ENCODE data around the gene CCDC50.

The CCDC50 gene

GRCh38 chr3:191298846-191299245 lies 30.3 kb upstream of the CCDC50 start:
- no peaks in the 10 kb centered on the region for H3K36me3 ChIP-seq (ENCODE audit: control insufficient read depth, insufficient read depth, low read length)
- no peaks in the 10 kb centered on the region for H3K9me3 ChIP-seq (ENCODE audit: control insufficient read depth, insufficient read depth, low read length)
- no peaks in the 10 kb centered on the region for H3K27me3 ChIP-seq (ENCODE audit: control insufficient read depth, insufficient read depth, low read length)
- no peak overlapping the region for H3K27ac ChIP-seq (ENCODE audit: low read depth, low read length)
- no peak overlapping the region for H3K4me3 ChIP-seq (ENCODE audit: low read depth, low read length)
- no peak overlapping the region for H3K9ac ChIP-seq (ENCODE audit: low read depth, low read length)
- H3K4me1 ChIP-seq (ENCODE audit: control insufficient read depth, insufficient read depth, low read length), result peaks cover 13% of the 10 kb centered on the region

- Histone ChIP-seq H3K27me3 (ENCODE audit: control insufficient read depth, insufficient read depth, low read length) (no peaks in the 10 kb centered on the region), H3K4me1 (ENCODE audit: control insufficient read depth, insufficient read depth, low read length) (peaks cover 13% of the 10 kb centered on the region), H3K27ac (ENCODE audit: low read depth, low read length) (no peak overlapping the region), H3K9me3 (ENCODE audit: control insufficient read depth, insufficient read depth, low read length) (no peaks in the 10 kb centered on the region), H3K9ac (ENCODE audit: low read depth, low read length) (no peak overlapping the region), H3K4me3 (ENCODE audit: low read depth, low read length) (no peak overlapping the region), H3K36me3 (ENCODE audit: control insufficient read depth, insufficient read depth, low read length) (no peaks in the 10 kb centered on the region)
Measured at GRCh38 chr3:191300422-191300821, 28.8 kb upstream of the CCDC50 start.

- Histone ChIP-seq H3K4me1 (ENCODE audit: control insufficient read depth, insufficient read depth, low read length) (peaks cover 13% of the 10 kb centered on the region), H3K9ac (ENCODE audit: low read depth, low read length) (no peak overlapping the region), H3K27ac (ENCODE audit: low read depth, low read length) (no peak overlapping the region)
Measured at GRCh38 chr3:191301017-191301416, 28.2 kb upstream of the CCDC50 start.

GRCh38 chr3:191301782-191302411 lies 27.3 kb upstream of the CCDC50 start:
- H3K9me3 ChIP-seq (ENCODE audit: control insufficient read depth, insufficient read depth, low read length), result no peaks in the 10 kb centered on the region
- no peak overlapping the region for H3K27ac ChIP-seq (ENCODE audit: low read depth, low read length)
- H3K9ac ChIP-seq (ENCODE audit: low read depth, low read length), result no peak overlapping the region
- peaks cover 13% of the 10 kb centered on the region for H3K4me1 ChIP-seq (ENCODE audit: control insufficient read depth, insufficient read depth, low read length)
- H3K27me3 ChIP-seq (ENCODE audit: control insufficient read depth, insufficient read depth, low read length), result no peaks in the 10 kb centered on the region
- no peak overlapping the region for H3K4me3 ChIP-seq (ENCODE audit: low read depth, low read length)
- H3K36me3 ChIP-seq (ENCODE audit: control insufficient read depth, insufficient read depth, low read length), result no peaks in the 10 kb centered on the region

More at GRCh38 chr3:191301017-191301416, 28.2 kb upstream of the CCDC50 start:
- no peaks in the 10 kb centered on the region for H3K9me3 ChIP-seq (ENCODE audit: control insufficient read depth, insufficient read depth, low read length)
- no peaks in the 10 kb centered on the region for H3K27me3 ChIP-seq (ENCODE audit: control insufficient read depth, insufficient read depth, low read length)
- no peaks in the 10 kb centered on the region for H3K36me3 ChIP-seq (ENCODE audit: control insufficient read depth, insufficient read depth, low read length)
- H3K4me3 ChIP-seq (ENCODE audit: low read depth, low read length), result no peak overlapping the region

GRCh38 chr3:191302451-191302850 lies 26.7 kb upstream of the CCDC50 start:
- H3K4me1 ChIP-seq (ENCODE audit: control insufficient read depth, insufficient read depth, low read length), result peaks cover 13% of the 10 kb centered on the region
- H3K27ac ChIP-seq (ENCODE audit: low read depth, low read length), result no peak overlapping the region
- no peak overlapping the region for H3K4me3 ChIP-seq (ENCODE audit: low read depth, low read length)
- no peaks in the 10 kb centered on the region for H3K36me3 ChIP-seq (ENCODE audit: control insufficient read depth, insufficient read depth, low read length)
- no peak overlapping the region for H3K9ac ChIP-seq (ENCODE audit: low read depth, low read length)
- H3K9me3 ChIP-seq (ENCODE audit: control insufficient read depth, insufficient read depth, low read length), result no peaks in the 10 kb centered on the region
- H3K27me3 ChIP-seq (ENCODE audit: control insufficient read depth, insufficient read depth, low read length), result no peaks in the 10 kb centered on the region

- Histone ChIP-seq H3K4me1 (ENCODE audit: control insufficient read depth, insufficient read depth, low read length) (peaks cover 13% of the 10 kb centered on the region), H3K4me3 (ENCODE audit: low read depth, low read length) (no peak overlapping the region), H3K9me3 (ENCODE audit: control insufficient read depth, insufficient read depth, low read length) (no peaks in the 10 kb centered on the region), H3K36me3 (ENCODE audit: control insufficient read depth, insufficient read depth, low read length) (no peaks in the 10 kb centered on the region), H3K27ac (ENCODE audit: low read depth, low read length) (no peak overlapping the region), H3K27me3 (ENCODE audit: control insufficient read depth, insufficient read depth, low read length) (no peaks in the 10 kb centered on the region), H3K9ac (ENCODE audit: low read depth, low read length) (no peak overlapping the region)
Measured at GRCh38 chr3:191303596-191303995, 25.6 kb upstream of the CCDC50 start.

GRCh38 chr3:191306428-191306827 lies 22.8 kb upstream of the CCDC50 start:
- no peaks in the 10 kb centered on the region for H3K36me3 ChIP-seq (ENCODE audit: control insufficient read depth, insufficient read depth, low read length)
- no peaks in the 10 kb centered on the region for H3K9me3 ChIP-seq (ENCODE audit: control insufficient read depth, insufficient read depth, low read length)
- peaks cover 13% of the 10 kb centered on the region for H3K4me1 ChIP-seq (ENCODE audit: control insufficient read depth, insufficient read depth, low read length)
- no peaks in the 10 kb centered on the region for H3K27me3 ChIP-seq (ENCODE audit: control insufficient read depth, insufficient read depth, low read length)
- no peak overlapping the region for H3K9ac ChIP-seq (ENCODE audit: low read depth, low read length)
- H3K27ac ChIP-seq (ENCODE audit: low read depth, low read length), result no peak overlapping the region
- H3K4me3 ChIP-seq (ENCODE audit: low read depth, low read length), result no peak overlapping the region

- no peaks in the 10 kb centered on the region for H3K9me3 ChIP-seq (ENCODE audit: control insufficient read depth, insufficient read depth, low read length)
- no peak overlapping the region for H3K27ac ChIP-seq (ENCODE audit: low read depth, low read length)
- no peak overlapping the region for H3K4me3 ChIP-seq (ENCODE audit: low read depth, low read length)
- H3K36me3 ChIP-seq (ENCODE audit: control insufficient read depth, insufficient read depth, low read length), result no peaks in the 10 kb centered on the region
- peaks cover 6% of the 10 kb centered on the region for H3K4me1 ChIP-seq (ENCODE audit: control insufficient read depth, insufficient read depth, low read length)
- no peaks in the 10 kb centered on the region for H3K27me3 ChIP-seq (ENCODE audit: control insufficient read depth, insufficient read depth, low read length)
- H3K9ac ChIP-seq (ENCODE audit: low read depth, low read length), result no peak overlapping the region
Measured at GRCh38 chr3:191307341-191307740, 21.9 kb upstream of the CCDC50 start.

GRCh38 chr3:191313296-191313695 lies 15.9 kb upstream of the CCDC50 start:
- Histone ChIP-seq H3K36me3 (ENCODE audit: control insufficient read depth, insufficient read depth, low read length) (no peaks in the 10 kb centered on the region), H3K27ac (ENCODE audit: low read depth, low read length) (no peak overlapping the region), H3K9ac (ENCODE audit: low read depth, low read length) (no peak overlapping the region), H3K4me1 (ENCODE audit: control insufficient read depth, insufficient read depth, low read length) (no peaks in the 10 kb centered on the region), H3K4me3 (ENCODE audit: low read depth, low read length) (no peak overlapping the region), H3K9me3 (ENCODE audit: control insufficient read depth, insufficient read depth, low read length) (no peaks in the 10 kb centered on the region), H3K27me3 (ENCODE audit: control insufficient read depth, insufficient read depth, low read length) (no peaks in the 10 kb centered on the region)

GRCh38 chr3:191314109-191314728 lies 15.0 kb upstream of the CCDC50 start:
- Histone ChIP-seq H3K9me3 (ENCODE audit: control insufficient read depth, insufficient read depth, low read length) (no peaks in the 10 kb centered on the region), H3K36me3 (ENCODE audit: control insufficient read depth, insufficient read depth, low read length) (no peaks in the 10 kb centered on the region), H3K9ac (ENCODE audit: low read depth, low read length) (no peak overlapping the region), H3K27me3 (ENCODE audit: control insufficient read depth, insufficient read depth, low read length) (no peaks in the 10 kb centered on the region), H3K4me1 (ENCODE audit: control insufficient read depth, insufficient read depth, low read length) (no peaks in the 10 kb centered on the region), H3K4me3 (ENCODE audit: low read depth, low read length) (no peak overlapping the region), H3K27ac (ENCODE audit: low read depth, low read length) (no peak overlapping the region)

GRCh38 chr3:191316876-191317603 lies 12.2 kb upstream of the CCDC50 start:
- Histone ChIP-seq H3K4me3 (ENCODE audit: low read depth, low read length) (no peak overlapping the region), H3K9ac (ENCODE audit: low read depth, low read length) (no peak overlapping the region), H3K9me3 (ENCODE audit: control insufficient read depth, insufficient read depth, low read length) (no peaks in the 10 kb centered on the region), H3K27me3 (ENCODE audit: control insufficient read depth, insufficient read depth, low read length) (no peaks in the 10 kb centered on the region), H3K27ac (ENCODE audit: low read depth, low read length) (no peak overlapping the region), H3K36me3 (ENCODE audit: control insufficient read depth, insufficient read depth, low read length) (no peaks in the 10 kb centered on the region), H3K4me1 (ENCODE audit: control insufficient read depth, insufficient read depth, low read length) (no peaks in the 10 kb centered on the region)

Data from HUES48 (cell line).